GM19467 (cell line): ENCODE data around the gene MSANTD1.

Experiments
- ATAC-seq: cut with Tn5 transposase; IDR thresholded peaks from one replicate; pipeline ENCODE4 v1.9.1; 2021; ENCODE audit warnings: mild to moderate bottlenecking, moderate library complexity; ENCODE audit not compliant: unreplicated experiment

MSANTD1 gene

GRCh38 chr4:3301450-3302172 lies 52.7 kb downstream of the MSANTD1 start:
- ATAC-seq: no peak

GRCh38 chr4:3302173-3302785 lies 53.3 kb downstream of the MSANTD1 start:
- ATAC-seq: no peak

GRCh38 chr4:3302786-3303564 lies 54.0 kb downstream of the MSANTD1 start:
- ATAC-seq: no peak

GRCh38 chr4:3303565-3303824 lies 54.5 kb downstream of the MSANTD1 start:
- no peak for ATAC-seq

- no peak for ATAC-seq
Measured at GRCh38 chr4:3303923-3304710, 55.2 kb downstream of the MSANTD1 start.

- no peak for ATAC-seq
Measured at GRCh38 chr4:3304831-3305609, 56.1 kb downstream of the MSANTD1 start.

GRCh38 chr4:3305610-3306371 lies 56.8 kb downstream of the MSANTD1 start:
- no peak for ATAC-seq
